Vagina (tissue), 2 donors: ENCODE measurements around the gene TTBK1. TPM values are rescaled to one million over a fixed set of nuclear protein-coding genes. Genes with fewer than 3 reads are reported as not detected.

ENCODE experiments used
- DNase-seq, 2 donors: peaks; one replicate each; pipeline ENCODE4 v3.0.0-alpha.2; 2017; ENCODE audit errors: extremely low spot score in 2 of 2
- H3K27ac ChIP-seq: fragments of 200-600 bp; sonication (generic); one replicate; pipeline ENCODE4 v1.5.1; 2019
- H3K27me3 ChIP-seq: fragments of 200-600 bp; sonication (generic); one replicate; pipeline ENCODE4 v1.5.1; 2019
- H3K36me3 ChIP-seq, 2 donors: fragments of 200-600 bp; sonication (generic); one replicate each; pipeline ENCODE4 v1.5.1; 2017 to 2019
- H3K4me1 ChIP-seq: fragments of 200-600 bp; sonication (generic); one replicate; pipeline ENCODE4 v1.5.1; 2019
- H3K4me3 ChIP-seq, 2 donors: fragments of 200-600 bp; sonication (generic); 1 replicate in 1 of 2; 2 replicates in 1 of 2; pipeline ENCODE4 v1.5.1; 2016 to 2019
- H3K9me3 ChIP-seq: fragments of 200-600 bp; sonication (generic); one replicate; pipeline ENCODE4 v1.5.1; 2019
- POLR2A ChIP-seq, 2 donors: fragments of 450-650 bp; IDR thresholded peaks; one replicate each; pipeline ENCODE4 v1.6.1; 2017; ENCODE audit warnings: antibody characterized with exemption in 2 of 2, mild to moderate bottlenecking in 2 of 2, moderate library complexity in 2 of 2
- POLR2AphosphoS5 ChIP-seq, 2 donors: sonication (generic); formaldehyde crosslinking; IDR thresholded peaks; one replicate each; pipeline ENCODE4 v1.9.0; 2017; ENCODE audit warnings: antibody characterized with exemption in 2 of 2, mild to moderate bottlenecking in 2 of 2, low read depth in 1 of 2; ENCODE audit not compliant: insufficient read depth in 1 of 2
- intact Hi-C: fragments of 100-400 bp; cut with DNase I; formaldehyde crosslinking; loops from one replicate; pipeline ENCODE4 v1.15.1; 2023
- total RNA-seq: library from RNA; depleted of rRNA; stranded (reverse); fragments of >200 nt; gene quantifications from one replicate; pipeline ENCODE4 v1.2.3, GENCODE V29; 2016
- TF ChIP-seq, protein P1 (sequence below), 3 experiments: fragments of 450-650 bp in 2 of 3; fragments of 200-600 bp in 1 of 3; sonication (generic) in 1 of 3; IDR thresholded peaks; one replicate each; pipeline ENCODE4 v1.5.1; 2017 to 2019; ENCODE audit warnings: antibody characterized with exemption in 3 of 3, mild to moderate bottlenecking in 2 of 3, moderate library complexity in 2 of 3

TTBK1 gene
- total RNA-seq, 1 donor from 2014 or later = not detected

DNA sequence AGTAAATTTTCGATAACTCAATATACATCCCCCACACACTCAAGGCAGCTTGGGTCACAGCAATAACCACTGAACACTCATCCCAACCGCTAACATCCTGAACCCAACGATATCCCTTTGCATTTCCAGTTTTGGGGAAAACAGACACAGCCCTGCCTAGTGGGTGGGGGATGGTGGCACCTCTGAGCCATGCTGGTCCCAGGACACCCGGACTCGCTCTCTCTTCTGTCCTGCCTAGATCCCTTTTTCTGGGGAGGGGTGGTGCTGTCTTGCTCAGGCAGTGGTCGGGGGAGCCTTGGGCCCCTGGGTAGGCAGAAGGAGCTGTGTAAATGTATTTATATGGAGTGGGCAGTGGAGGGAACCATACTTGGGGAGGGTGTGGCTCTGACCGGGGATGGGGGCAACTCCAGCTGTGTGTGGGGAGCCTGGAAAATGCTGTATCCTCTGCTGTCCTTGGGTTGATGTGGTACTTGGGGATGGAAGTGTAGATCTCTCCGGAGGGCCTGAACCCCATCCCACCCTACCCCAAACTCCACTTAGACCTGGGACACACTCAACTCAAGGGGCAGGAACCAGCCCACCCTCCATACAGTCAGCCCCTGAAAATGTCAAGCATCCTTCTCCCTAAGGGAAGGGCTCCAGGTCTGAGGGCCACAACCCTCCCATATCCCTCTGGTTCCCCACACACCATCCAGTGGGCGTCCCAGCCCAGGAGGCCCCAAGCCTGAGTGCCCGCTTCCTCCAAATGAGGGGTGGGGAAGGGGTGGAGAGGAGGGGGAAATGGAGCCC lies 31.0 kb downstream of the TTBK1 start:
- intact Hi-C loops = no loop called here
- TF ChIP-seq, protein P1, sequence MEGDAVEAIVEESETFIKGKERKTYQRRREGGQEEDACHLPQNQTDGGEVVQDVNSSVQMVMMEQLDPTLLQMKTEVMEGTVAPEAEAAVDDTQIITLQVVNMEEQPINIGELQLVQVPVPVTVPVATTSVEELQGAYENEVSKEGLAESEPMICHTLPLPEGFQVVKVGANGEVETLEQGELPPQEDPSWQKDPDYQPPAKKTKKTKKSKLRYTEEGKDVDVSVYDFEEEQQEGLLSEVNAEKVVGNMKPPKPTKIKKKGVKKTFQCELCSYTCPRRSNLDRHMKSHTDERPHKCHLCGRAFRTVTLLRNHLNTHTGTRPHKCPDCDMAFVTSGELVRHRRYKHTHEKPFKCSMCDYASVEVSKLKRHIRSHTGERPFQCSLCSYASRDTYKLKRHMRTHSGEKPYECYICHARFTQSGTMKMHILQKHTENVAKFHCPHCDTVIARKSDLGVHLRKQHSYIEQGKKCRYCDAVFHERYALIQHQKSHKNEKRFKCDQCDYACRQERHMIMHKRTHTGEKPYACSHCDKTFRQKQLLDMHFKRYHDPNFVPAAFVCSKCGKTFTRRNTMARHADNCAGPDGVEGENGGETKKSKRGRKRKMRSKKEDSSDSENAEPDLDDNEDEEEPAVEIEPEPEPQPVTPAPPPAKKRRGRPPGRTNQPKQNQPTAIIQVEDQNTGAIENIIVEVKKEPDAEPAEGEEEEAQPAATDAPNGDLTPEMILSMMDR (IDR thresholded peaks at IDR 0.05) = no peak
- no peak for TF ChIP-seq POLR2A (IDR thresholded peaks at IDR 0.05)
- TF ChIP-seq POLR2AphosphoS5 (IDR thresholded peaks at IDR 0.05; ENCODE audit: insufficient read depth in 1 of 2, low read depth in 1 of 2) = no peak
- no peak for DNase-seq
- Histone ChIP-seq H3K27me3 (no peaks in the 10 kb centered on the region), H3K4me3 (peak overlapping the region; percentile 43 to 63), H3K9me3 (no peaks in the 10 kb centered on the region), H3K27ac (no peak overlapping the region), H3K36me3 (no peaks in the 10 kb centered on the region), H3K4me1 (peaks cover 27% of the 10 kb centered on the region)

DNA sequence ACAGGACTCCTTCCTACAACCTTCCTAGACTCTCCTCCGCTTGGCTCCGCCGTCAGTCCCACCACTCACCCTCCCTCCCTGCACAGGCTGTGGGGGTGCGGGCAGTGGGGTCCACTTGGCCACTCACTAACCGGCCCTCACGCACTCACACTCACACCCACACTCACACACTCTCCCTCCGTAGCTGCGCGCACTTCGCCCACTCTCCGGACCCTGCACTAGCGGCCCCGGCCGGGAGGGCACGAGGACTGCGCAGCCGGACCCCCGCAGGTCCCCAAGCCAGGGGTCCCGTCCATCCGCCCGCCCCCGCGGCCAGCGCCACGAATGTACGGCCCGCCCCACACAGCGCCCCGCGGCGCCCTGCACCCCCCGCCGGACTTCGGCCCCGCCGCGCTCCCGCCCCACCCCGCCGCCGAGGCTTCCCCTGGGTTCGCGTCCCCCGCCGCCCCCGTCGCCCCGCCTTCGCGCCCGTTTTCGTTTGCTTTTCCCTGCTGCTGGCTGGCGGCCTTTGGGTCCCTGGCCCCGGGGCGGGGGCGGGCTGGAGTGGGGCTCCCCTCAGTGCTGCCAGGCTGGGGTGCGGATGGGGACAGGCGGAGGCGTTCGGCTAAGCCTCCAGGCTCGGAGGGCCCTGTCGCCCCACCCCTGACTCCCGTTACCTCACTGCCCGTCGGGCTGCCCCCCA lies 31.8 kb downstream of the TTBK1 start:
- H3K27ac ChIP-seq = no peak overlapping the region
- H3K4me1 ChIP-seq = peaks cover 20% of the 10 kb centered on the region
- DNase-seq = no peak
- H3K27me3 ChIP-seq = no peaks in the 10 kb centered on the region
- no peak for TF ChIP-seq POLR2A (IDR thresholded peaks at IDR 0.05)
- TF ChIP-seq POLR2AphosphoS5 (IDR thresholded peaks at IDR 0.05; ENCODE audit: insufficient read depth in 1 of 2, low read depth in 1 of 2) = no peak
- TF ChIP-seq, protein P1 (IDR thresholded peaks at IDR 0.05) = no peak
- intact Hi-C loops = no loop called here
- no peaks in the 10 kb centered on the region for H3K36me3 ChIP-seq
- H3K9me3 ChIP-seq = no peaks in the 10 kb centered on the region
- H3K4me3 ChIP-seq = peak overlapping the region; percentile 43 to 63

DNA sequence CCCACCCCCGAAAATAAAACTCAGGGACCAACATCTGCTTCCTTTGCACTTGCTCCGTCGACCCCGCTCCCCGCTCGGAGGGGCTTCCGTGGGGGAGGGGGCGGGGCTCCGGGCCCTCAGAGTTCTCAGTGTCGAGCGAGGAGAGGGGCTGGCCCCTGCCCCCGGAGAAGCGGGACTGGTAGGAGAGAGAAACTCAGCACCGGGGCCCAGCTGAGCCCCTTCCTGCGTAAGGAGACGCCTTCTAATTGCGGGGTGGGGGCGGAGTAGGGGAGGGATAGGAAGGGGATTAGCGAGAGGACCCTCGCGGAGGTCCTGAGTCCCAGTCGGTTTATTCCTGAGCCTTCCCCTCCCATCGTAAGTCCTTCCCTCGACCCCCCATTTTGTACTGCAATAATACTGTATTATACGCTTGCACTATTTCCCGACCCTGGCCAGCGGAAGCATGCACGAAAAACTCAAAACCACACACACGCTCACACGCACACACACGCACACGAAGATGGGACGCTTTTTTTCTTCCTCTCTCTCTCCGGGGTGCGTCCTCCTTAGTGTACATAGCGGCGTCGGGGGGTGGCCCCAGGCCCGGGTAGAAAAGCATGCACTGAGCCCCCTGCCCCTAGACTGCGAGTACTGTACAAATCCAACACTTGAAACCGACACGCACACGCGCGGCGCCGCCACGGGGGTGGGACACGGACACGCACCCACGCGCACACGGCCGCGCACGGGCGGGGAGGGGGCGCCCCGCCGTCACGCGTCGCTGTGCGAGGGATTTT lies 32.7 kb downstream of the TTBK1 start:
- TF ChIP-seq POLR2A (IDR thresholded peaks at IDR 0.05) (no peak), POLR2AphosphoS5 (IDR thresholded peaks at IDR 0.05; ENCODE audit: insufficient read depth in 1 of 2, low read depth in 1 of 2) (no peak)
- TF ChIP-seq, protein P1 (IDR thresholded peaks at IDR 0.05) = no peak
- H3K36me3 ChIP-seq = no peaks in the 10 kb centered on the region
- H3K4me3 ChIP-seq = peak overlapping the region; percentile 43 to 63
- intact Hi-C loops = no loop called here
- peaks cover 20% of the 10 kb centered on the region for H3K4me1 ChIP-seq
- H3K27ac ChIP-seq = peak overlapping the region; percentile 29
- H3K27me3 ChIP-seq = no peaks in the 10 kb centered on the region
- DNase-seq = no peak
- no peaks in the 10 kb centered on the region for H3K9me3 ChIP-seq

DNA sequence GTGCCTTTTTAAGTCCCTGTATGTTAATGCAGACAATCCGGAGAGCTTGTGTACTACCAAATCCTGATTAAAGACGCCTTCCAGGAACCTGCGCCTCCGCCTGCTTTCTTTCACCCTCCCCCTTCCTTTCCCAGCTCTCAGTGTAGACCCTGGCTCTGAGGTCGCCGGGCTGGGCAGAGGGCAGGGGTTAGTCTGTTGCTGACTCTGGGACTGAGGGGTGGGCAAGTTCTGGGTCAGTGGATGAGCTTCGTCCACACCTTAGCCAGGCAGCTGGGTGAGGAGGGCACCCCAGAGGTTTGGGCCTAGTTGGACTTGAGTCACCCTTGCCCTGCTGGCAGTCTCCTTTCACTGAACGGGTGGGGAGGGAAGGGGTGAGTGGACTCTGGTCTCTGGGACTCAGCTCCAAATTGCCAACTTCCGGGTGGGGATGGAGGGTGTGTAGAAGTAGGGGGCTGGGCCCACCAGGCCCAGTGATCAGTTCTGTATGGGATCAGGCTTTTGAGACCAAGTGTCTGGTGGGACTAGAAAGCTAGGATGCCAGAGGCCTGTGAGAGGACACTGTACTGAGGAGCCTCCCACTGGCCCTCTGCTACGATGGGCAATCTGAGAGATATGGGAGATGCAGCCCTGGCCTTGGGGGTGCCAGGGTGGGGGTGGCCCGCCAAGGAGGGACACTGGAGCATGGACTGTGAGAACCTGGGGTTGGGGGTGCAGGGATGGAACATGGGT lies 33.5 kb downstream of the TTBK1 start:
- no peaks in the 10 kb centered on the region for H3K9me3 ChIP-seq
- H3K27me3 ChIP-seq = no peaks in the 10 kb centered on the region
- H3K27ac ChIP-seq = no peak overlapping the region
- H3K4me3 ChIP-seq = peak overlapping the region in 1 of 2 donors; percentile 43
- no peak for DNase-seq
- intact Hi-C loops = no loop called here
- no peaks in the 10 kb centered on the region for H3K36me3 ChIP-seq
- TF ChIP-seq, protein P1 (IDR thresholded peaks at IDR 0.05) = no peak
- TF ChIP-seq POLR2AphosphoS5 (IDR thresholded peaks at IDR 0.05; ENCODE audit: insufficient read depth in 1 of 2, low read depth in 1 of 2) (no peak), POLR2A (IDR thresholded peaks at IDR 0.05) (no peak)
- peaks cover 20% of the 10 kb centered on the region for H3K4me1 ChIP-seq
